ENCODE measurements around the gene PRR3. TPM values are rescaled to one million over a fixed set of nuclear protein-coding genes. Genes with fewer than 3 reads are reported as not detected.
"Not testable (repeated sequence)": the region's sequence is repeated elsewhere in the genome, so short reads cannot be mapped to it uniquely, and the experiment has no call there.

PRR3 gene
- total RNA-seq, 1 donor from 2014 or later, result 16.6 TPM

DNA sequence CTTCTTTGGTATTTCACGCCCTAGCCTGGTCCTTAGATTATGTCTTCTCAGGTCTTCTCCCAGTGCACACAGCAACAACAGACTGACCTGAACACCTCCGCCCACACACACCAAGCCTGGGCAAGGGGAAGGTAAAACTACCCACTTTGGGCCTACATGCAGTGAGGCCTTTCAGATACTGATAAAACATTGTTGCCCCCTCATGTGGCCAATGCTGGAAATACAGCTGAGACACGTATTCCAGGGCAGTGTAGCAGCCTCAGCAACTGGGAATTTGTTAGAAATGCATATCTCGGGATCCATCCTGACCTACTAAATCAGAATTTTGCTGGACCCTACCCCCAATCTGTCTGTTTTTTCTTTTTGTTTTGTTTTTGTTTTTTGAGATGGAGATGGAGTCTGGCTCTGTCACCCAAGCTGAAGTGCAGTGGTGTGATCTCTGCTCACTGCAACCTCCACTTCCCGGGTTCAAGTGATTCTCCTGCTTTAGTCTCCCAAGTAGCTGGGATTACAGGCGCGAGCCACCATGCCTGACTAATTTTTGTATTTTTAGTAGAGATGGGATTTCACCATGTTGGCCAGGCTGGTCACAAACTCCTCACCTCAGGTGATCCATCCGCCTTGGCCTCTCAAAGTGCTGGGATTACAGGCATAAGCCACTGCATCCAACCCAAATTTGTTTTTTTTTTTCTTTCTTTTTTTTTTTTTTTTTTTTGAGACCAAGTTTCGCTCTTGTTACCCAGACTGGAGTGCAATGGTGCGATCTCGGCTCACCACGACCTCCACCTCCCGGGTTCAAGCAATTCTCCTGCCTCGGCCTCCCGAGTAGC is 40.4 kb downstream of the PRR3 start:
- not testable (repeated sequence) for H3K27me3 Mint-ChIP-seq; H3K9me3 Mint-ChIP-seq (ENCODE audit: low read depth); H3K4me1 Mint-ChIP-seq (ENCODE audit: low read depth); H3K4me3 Mint-ChIP-seq (ENCODE audit: low read depth)
- TF ChIP-seq, protein P1, sequence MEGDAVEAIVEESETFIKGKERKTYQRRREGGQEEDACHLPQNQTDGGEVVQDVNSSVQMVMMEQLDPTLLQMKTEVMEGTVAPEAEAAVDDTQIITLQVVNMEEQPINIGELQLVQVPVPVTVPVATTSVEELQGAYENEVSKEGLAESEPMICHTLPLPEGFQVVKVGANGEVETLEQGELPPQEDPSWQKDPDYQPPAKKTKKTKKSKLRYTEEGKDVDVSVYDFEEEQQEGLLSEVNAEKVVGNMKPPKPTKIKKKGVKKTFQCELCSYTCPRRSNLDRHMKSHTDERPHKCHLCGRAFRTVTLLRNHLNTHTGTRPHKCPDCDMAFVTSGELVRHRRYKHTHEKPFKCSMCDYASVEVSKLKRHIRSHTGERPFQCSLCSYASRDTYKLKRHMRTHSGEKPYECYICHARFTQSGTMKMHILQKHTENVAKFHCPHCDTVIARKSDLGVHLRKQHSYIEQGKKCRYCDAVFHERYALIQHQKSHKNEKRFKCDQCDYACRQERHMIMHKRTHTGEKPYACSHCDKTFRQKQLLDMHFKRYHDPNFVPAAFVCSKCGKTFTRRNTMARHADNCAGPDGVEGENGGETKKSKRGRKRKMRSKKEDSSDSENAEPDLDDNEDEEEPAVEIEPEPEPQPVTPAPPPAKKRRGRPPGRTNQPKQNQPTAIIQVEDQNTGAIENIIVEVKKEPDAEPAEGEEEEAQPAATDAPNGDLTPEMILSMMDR (IDR thresholded peaks at IDR 0.05; ENCODE audit: unreplicated experiment), result peak; percentile 75
- DNase-seq (ENCODE audit: low spot score, unreplicated experiment), result peak; percentile 67
- peak overlapping the region; percentile 68 for H3K27ac Mint-ChIP-seq
- H3K36me3 Mint-ChIP-seq (ENCODE audit: insufficient read depth), result peaks cover 13% of the 10 kb centered on the region

GRCh38 chr6:30598912-30599624 is 42.0 kb downstream of the PRR3 start:
- Mint-ChIP-seq H3K9me3 (ENCODE audit: low read depth) (no peaks in the 10 kb centered on the region), H3K4me3 (ENCODE audit: low read depth) (no peak overlapping the region), H3K27ac (peak overlapping the region; percentile 67), H3K27me3 (no peaks in the 10 kb centered on the region), H3K36me3 (ENCODE audit: insufficient read depth) (peaks cover 23% of the 10 kb centered on the region), H3K4me1 (ENCODE audit: low read depth) (no peaks in the 10 kb centered on the region)
- no peak for DNase-seq (ENCODE audit: low spot score, unreplicated experiment)
- TF ChIP-seq, protein P1 (IDR thresholded peaks at IDR 0.05; ENCODE audit: unreplicated experiment), result no peak

- Mint-ChIP-seq H3K4me1 (ENCODE audit: low read depth) (no peaks in the 10 kb centered on the region), H3K36me3 (ENCODE audit: insufficient read depth) (peaks cover 26% of the 10 kb centered on the region), H3K27ac (no peak overlapping the region), H3K4me3 (ENCODE audit: low read depth) (no peak overlapping the region), H3K27me3 (no peaks in the 10 kb centered on the region), H3K9me3 (ENCODE audit: low read depth) (no peaks in the 10 kb centered on the region)
- TF ChIP-seq, protein P1 (IDR thresholded peaks at IDR 0.05; ENCODE audit: unreplicated experiment), result no peak
- DNase-seq (ENCODE audit: low spot score, unreplicated experiment), result no peak
These were observed 42.7 kb downstream of the PRR3 start for GRCh38 chr6:30599625-30600324.

GRCh38 chr6:30600451-30600961 is 43.4 kb downstream of the PRR3 start:
- no peak overlapping the region for H3K4me3 Mint-ChIP-seq (ENCODE audit: low read depth)

More at GRCh38 chr6:30600451-30600961, 43.4 kb downstream of the PRR3 start:
- H3K4me1 Mint-ChIP-seq (ENCODE audit: low read depth), result no peaks in the 10 kb centered on the region
- TF ChIP-seq, protein P1 (IDR thresholded peaks at IDR 0.05; ENCODE audit: unreplicated experiment), result no peak
- peaks cover 24% of the 10 kb centered on the region for H3K36me3 Mint-ChIP-seq (ENCODE audit: insufficient read depth)
- H3K27ac Mint-ChIP-seq, result no peak overlapping the region
- H3K27me3 Mint-ChIP-seq, result no peaks in the 10 kb centered on the region
- no peaks in the 10 kb centered on the region for H3K9me3 Mint-ChIP-seq (ENCODE audit: low read depth)
- DNase-seq (ENCODE audit: low spot score, unreplicated experiment), result no peak

All from progenitor cell of endocrine pancreas (in vitro differentiated cells).